Activated gamma-delta T cell treated with Interleukin-2 at 50 U/mL for 16 hours (primary cell): ENCODE measurements around the gene PCDHB1.
"Not testable (repeated sequence)": the region's sequence is repeated elsewhere in the genome, so short reads cannot be mapped to it uniquely, and the experiment has no call there.

Experiments used
- DNase-seq: peaks from one replicate; pipeline ENCODE4 v3.0.0-alpha.2; 2020

PCDHB1 gene

DNA sequence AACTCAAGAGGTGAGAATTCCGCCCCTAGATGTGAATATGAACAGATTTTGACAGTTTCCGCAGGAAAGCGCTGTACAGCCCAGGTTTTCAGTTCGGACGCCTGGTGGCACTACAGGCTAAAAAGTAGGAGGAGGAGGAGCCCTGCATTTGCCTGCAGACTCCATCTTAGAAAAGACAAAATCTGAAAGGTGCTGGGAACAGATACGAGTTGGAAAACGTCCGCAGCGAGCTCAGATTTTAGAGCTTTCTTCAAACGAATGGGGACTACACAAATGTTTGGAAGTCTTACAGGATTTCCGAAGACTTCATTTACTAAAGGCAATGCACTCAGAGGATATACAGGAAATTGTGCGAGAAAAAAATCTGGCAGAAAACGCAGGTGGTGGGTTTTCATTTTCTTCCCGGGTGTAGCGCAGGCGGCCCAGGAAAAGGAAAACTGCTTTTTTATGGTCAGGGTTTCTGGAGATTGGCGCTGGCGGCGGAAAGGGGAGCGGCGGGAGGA is 33.4 kb downstream of the PCDHB1 start:
- no peak for DNase-seq

- DNase-seq: no peak
Measured at GRCh38 chr5:141094481-141095262, 43.5 kb downstream of the PCDHB1 start, which contains the start of gene PCDHB2. TSS of gene PCDHB2 (plus strand) at chr5:141094615. CDS start at chr5:141094791, 176 bp downstream.

GRCh38 chr5:141095263-141095641 is 44.1 kb downstream of the PCDHB1 start:
- no peak for DNase-seq

DNA sequence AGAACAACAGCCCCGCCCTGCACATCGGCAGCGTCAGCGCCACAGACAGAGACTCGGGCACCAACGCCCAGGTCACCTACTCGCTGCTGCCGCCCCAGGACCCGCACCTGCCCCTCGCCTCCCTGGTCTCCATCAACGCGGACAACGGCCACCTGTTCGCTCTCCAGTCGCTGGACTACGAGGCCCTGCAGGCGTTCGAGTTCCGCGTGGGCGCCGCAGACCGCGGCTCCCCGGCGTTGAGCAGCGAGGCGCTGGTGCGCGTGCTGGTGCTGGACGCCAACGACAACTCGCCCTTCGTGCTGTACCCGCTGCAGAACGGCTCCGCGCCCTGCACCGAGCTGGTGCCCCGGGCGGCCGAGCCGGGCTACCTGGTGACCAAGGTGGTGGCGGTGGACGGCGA is 45.0 kb downstream of the PCDHB1 start:
- not testable (repeated sequence) for DNase-seq

GRCh38 chr5:141096586-141096985 is 45.4 kb downstream of the PCDHB1 start:
- DNase-seq: not testable (repeated sequence)

- DNase-seq: no peak
Measured at GRCh38 chr5:141100243-141100805, 49.1 kb downstream of the PCDHB1 start, which contains the start of gene PCDHB3. TSS of gene PCDHB3 (plus strand) at chr5:141100473. CDS start at chr5:141100650, 177 bp downstream.

DNA sequence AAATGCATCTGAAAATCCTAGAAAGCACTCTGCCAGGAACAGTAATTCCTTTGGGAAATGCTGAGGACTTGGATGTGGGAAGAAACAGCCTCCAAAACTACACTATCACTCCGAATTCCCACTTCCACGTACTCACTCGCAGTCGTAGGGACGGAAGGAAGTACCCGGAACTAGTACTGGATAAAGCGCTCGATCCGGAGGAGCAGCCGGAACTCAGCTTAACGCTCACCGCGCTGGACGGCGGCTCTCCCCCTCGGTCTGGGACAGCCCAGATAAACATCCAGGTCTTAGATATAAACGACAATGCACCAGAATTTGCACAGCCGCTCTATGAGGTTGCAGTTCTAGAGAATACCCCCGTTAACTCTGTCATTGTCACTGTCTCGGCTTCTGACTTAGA is 49.9 kb downstream of the PCDHB1 start:
- no peak for DNase-seq

GRCh38 chr5:141102070-141102469 is 50.9 kb downstream of the PCDHB1 start:
- DNase-seq: not testable (repeated sequence)

DNA sequence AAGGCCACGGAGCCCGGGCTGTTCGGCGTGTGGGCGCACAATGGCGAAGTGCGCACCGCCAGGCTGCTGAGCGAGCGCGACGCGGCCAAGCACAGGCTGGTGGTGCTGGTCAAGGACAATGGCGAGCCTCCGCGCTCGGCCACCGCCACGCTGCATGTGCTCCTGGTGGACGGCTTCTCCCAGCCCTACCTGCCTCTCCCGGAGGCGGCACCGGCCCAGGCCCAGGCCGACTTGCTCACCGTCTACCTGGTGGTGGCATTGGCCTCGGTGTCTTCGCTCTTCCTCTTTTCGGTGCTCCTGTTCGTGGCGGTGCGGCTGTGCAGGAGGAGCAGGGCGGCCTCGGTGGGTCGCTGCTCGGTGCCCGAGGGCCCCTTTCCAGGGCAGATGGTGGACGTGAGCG is 51.3 kb downstream of the PCDHB1 start:
- not testable (repeated sequence) for DNase-seq

DNA sequence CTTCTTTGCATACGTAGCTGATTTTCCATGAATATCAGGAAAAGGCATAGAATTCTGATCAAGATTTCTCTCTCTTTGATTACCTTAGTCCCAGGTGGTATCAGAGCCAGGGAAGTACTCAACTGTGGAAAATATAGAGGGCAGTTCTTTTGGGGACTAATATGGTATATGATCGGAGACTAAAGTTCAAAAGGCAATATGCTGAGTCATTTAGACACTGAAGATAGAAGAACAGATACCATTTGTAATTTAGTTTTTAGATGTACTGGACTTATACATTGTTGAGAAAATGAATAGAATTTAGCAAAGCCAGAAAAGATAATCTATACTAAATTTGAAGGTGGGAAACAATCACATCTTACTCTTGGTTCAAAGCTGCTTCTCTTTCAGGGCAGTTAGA is 54.2 kb downstream of the PCDHB1 start:
- no peak for DNase-seq
